Stimulated activated CD4-positive, alpha-beta T cell treated with anti-CD3 and anti-CD28 coated beads, Interleukin-2, amount 100 ng/mL, for 4 hours (primary cell): ENCODE data around the gene ASB4.
"Not testable (repeated sequence)": the region's sequence is repeated elsewhere in the genome, so short reads cannot be mapped to it uniquely, and the experiment has no call there.

Experiments used
- DNase-seq: peaks from one replicate; pipeline ENCODE4 v3.0.0-alpha.2; 2020; ENCODE audit warnings: low read depth

ASB4 gene

GRCh38 chr7:95552010-95552926 lies 66.5 kb downstream of the ASB4 start:
- not testable (repeated sequence) for DNase-seq

GRCh38 chr7:95553939-95554338 lies 68.2 kb downstream of the ASB4 start:
- DNase-seq: no peak

- DNase-seq: no peak
Observed at GRCh38 chr7:95556777-95557176, 71.0 kb downstream of the ASB4 start.

- no peak for DNase-seq
Observed at GRCh38 chr7:95558864-95559263, 73.1 kb downstream of the ASB4 start.

GRCh38 chr7:95560674-95561073 lies 74.9 kb downstream of the ASB4 start:
- DNase-seq: no peak

- DNase-seq: no peak
Observed at GRCh38 chr7:95569720-95570119, 84.0 kb downstream of the ASB4 start.

GRCh38 chr7:95577137-95577536 lies 91.4 kb downstream of the ASB4 start:
- DNase-seq: no peak

GRCh38 chr7:95578299-95578855 lies 92.6 kb downstream of the ASB4 start:
- no peak for DNase-seq

GRCh38 chr7:95579318-95579717 lies 93.6 kb downstream of the ASB4 start:
- no peak for DNase-seq

- no peak for DNase-seq
Observed at GRCh38 chr7:95581467-95581866, 95.7 kb downstream of the ASB4 start.

GRCh38 chr7:95582578-95583293 lies 97.0 kb downstream of the ASB4 start:
- DNase-seq: no peak

GRCh38 chr7:95583834-95584621 lies 98.3 kb downstream of the ASB4 start:
- DNase-seq: no peak

GRCh38 chr7:95584769-95585425 lies 99.2 kb downstream of the ASB4 start:
- DNase-seq: no peak

- DNase-seq: no peak
Observed at GRCh38 chr7:95585426-95585789, 99.7 kb downstream of the ASB4 start.

- DNase-seq: no peak
Observed at GRCh38 chr7:95586951-95587301, 101.2 kb downstream of the ASB4 start.

- DNase-seq: no peak
Observed at GRCh38 chr7:95589031-95589430, 103.3 kb downstream of the ASB4 start.

GRCh38 chr7:95589766-95590165 lies 104.0 kb downstream of the ASB4 start:
- no peak for DNase-seq
